Hepatocyte (in vitro differentiated cells): ENCODE results near the gene EPHB1. TPM values are rescaled to one million over a fixed set of nuclear protein-coding genes. Genes with fewer than 3 reads are reported as not detected.

ENCODE experiments used
- DNase-seq: peaks from one replicate; pipeline ENCODE4 v3.0.0-alpha.2; 2016; ENCODE audit warnings: low spot score
- H2AFZ ChIP-seq: fragments of 200-600 bp; sonication (generic); 2 replicates; pipeline ENCODE4 v1.6.0; 2016; ENCODE audit warnings: antibody characterized with exemption, mild to moderate bottlenecking
- H3K27ac ChIP-seq: fragments of 200-600 bp; sonication (generic); 2 replicates; pipeline ENCODE4 v1.5.1; 2016; ENCODE audit warnings: mild to moderate bottlenecking
- H3K27me3 ChIP-seq: fragments of 200-600 bp; sonication (generic); 2 replicates; pipeline ENCODE4 v1.6.1; 2016
- H3K36me3 ChIP-seq: fragments of 200-600 bp; sonication (generic); replicated peaks from 2 replicates; pipeline ENCODE4 v1.5.1; 2016; ENCODE audit warnings: low read depth; ENCODE audit not compliant: insufficient read depth
- H3K4me1 ChIP-seq: fragments of 200-600 bp; sonication (generic); 2 replicates; pipeline ENCODE4 v1.5.1; 2016; ENCODE audit warnings: mild to moderate bottlenecking, moderate library complexity; ENCODE audit not compliant: insufficient read depth
- H3K4me2 ChIP-seq: fragments of 200-600 bp; sonication (generic); 2 replicates; pipeline ENCODE4 v1.6.0; 2016
- H3K4me3 ChIP-seq: fragments of 200-600 bp; sonication (generic); 2 replicates; pipeline ENCODE4 v1.5.1; 2016; ENCODE audit warnings: mild to moderate bottlenecking
- H3K79me2 ChIP-seq: fragments of 200-600 bp; sonication (generic); 2 replicates; pipeline ENCODE4 v1.6.0; 2017; ENCODE audit warnings: mild to moderate bottlenecking
- H3K9me2 ChIP-seq: fragments of 200-600 bp; sonication (generic); replicated peaks from 2 replicates; pipeline ENCODE4 v1.6.0; 2017; ENCODE audit warnings: mild to moderate bottlenecking; ENCODE audit not compliant: insufficient read depth
- H3K9me3 ChIP-seq: fragments of 200-600 bp; sonication (generic); 2 replicates; pipeline ENCODE4 v1.5.1; 2016; ENCODE audit warnings: low read depth, mild to moderate bottlenecking
- H4K20me1 ChIP-seq: fragments of 200-600 bp; sonication (generic); 2 replicates; pipeline ENCODE4 v1.6.0; 2016; ENCODE audit warnings: mild to moderate bottlenecking; ENCODE audit not compliant: insufficient read depth, poor library complexity, severe bottlenecking
- EZH2 ChIP-seq: fragments of 200-600 bp; sonication (generic); IDR thresholded peaks from 2 replicates; pipeline ENCODE4 v1.6.1; 2016; ENCODE audit warnings: antibody characterized with exemption, mild to moderate bottlenecking, borderline replicate concordance
- EZH2phosphoT487 ChIP-seq: fragments of 200-600 bp; sonication (generic); IDR thresholded peaks from one replicate; pipeline ENCODE4 v1.6.1; 2018; ENCODE audit warnings: antibody characterized with exemption, mild to moderate bottlenecking, low read depth, moderate library complexity; ENCODE audit not compliant: unreplicated experiment, severe bottlenecking
- WGBS: methylation state at CpG from one replicate; pipeline ENCODE4 v1.1.6; 2016; ENCODE audit warnings: low lambda C conversion rate; ENCODE audit errors: missing lambda C conversion rate; 5-methylcytosine and 5-hydroxymethylcytosine counted together
- polyA plus RNA-seq: library from polyadenylated mRNA; unstranded; fragments of >200 nt; fragmentation: Nextera tagmentation; extraction: Ambion mirVana; gene quantifications from 2 replicates; pipeline ENCODE4 v1.2.1, GENCODE V29; 2016
- total RNA-seq: library from RNA; depleted of rRNA; stranded (reverse); fragments of >200 nt; gene quantifications from 2 replicates; pipeline ENCODE4 v1.2.3, GENCODE V29; 2014
- TF ChIP-seq, protein P1 (sequence below): fragments of 200-600 bp; sonication (generic); IDR thresholded peaks from 2 replicates; pipeline ENCODE4 v1.5.1; 2016; ENCODE audit warnings: antibody characterized with exemption, mild to moderate bottlenecking; ENCODE audit not compliant: poor library complexity

EPHB1 gene
- total and polyA plus RNA-seq, 2 experiments from 2014 or later: 3.3 to 5.6 TPM

DNA sequence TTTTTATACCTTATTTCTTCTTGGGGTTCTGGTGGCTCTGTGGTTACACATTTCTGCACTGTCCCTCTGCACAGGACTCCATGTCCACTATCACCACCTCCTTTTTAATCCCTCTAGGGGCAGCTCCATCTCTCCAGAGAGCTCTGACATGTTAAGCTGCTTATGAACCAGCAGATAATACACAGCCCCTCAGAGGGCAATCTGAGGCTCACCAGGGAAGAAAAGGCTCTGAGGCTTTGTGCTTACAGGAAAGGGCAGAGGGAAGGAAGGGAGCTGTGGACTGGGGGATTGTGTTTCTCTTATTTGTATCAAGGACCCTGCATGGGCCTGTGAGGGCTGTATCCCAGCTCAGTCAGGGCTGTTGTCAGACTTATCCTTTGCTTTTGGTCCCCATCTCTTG, 164.5 kb downstream of the EPHB1 start:
- Histone ChIP-seq H3K9me3 (no peaks in the 10 kb centered on the region), H3K36me3 (no peaks in the 10 kb centered on the region), H3K79me2 (no peaks in the 10 kb centered on the region), H4K20me1 (no peaks in the 10 kb centered on the region), H3K9me2 (no peaks in the 10 kb centered on the region), H3K4me1 (no peaks in the 10 kb centered on the region), H3K4me3 (no peak overlapping the region), H3K27ac (no peak overlapping the region), H3K27me3 (no peaks in the 10 kb centered on the region), H3K4me2 (no peak overlapping the region), H2AFZ (no peak overlapping the region)
- TF ChIP-seq EZH2phosphoT487 (no peak), EZH2 (no peak)
- TF ChIP-seq, protein P1, sequence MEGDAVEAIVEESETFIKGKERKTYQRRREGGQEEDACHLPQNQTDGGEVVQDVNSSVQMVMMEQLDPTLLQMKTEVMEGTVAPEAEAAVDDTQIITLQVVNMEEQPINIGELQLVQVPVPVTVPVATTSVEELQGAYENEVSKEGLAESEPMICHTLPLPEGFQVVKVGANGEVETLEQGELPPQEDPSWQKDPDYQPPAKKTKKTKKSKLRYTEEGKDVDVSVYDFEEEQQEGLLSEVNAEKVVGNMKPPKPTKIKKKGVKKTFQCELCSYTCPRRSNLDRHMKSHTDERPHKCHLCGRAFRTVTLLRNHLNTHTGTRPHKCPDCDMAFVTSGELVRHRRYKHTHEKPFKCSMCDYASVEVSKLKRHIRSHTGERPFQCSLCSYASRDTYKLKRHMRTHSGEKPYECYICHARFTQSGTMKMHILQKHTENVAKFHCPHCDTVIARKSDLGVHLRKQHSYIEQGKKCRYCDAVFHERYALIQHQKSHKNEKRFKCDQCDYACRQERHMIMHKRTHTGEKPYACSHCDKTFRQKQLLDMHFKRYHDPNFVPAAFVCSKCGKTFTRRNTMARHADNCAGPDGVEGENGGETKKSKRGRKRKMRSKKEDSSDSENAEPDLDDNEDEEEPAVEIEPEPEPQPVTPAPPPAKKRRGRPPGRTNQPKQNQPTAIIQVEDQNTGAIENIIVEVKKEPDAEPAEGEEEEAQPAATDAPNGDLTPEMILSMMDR: no peak
- no peak for DNase-seq

- Histone ChIP-seq H3K9me2 (no peaks in the 10 kb centered on the region), H3K4me1 (no peaks in the 10 kb centered on the region), H3K4me3 (no peak overlapping the region), H4K20me1 (no peaks in the 10 kb centered on the region), H3K27ac (no peak overlapping the region), H3K79me2 (no peaks in the 10 kb centered on the region), H3K4me2 (no peak overlapping the region), H2AFZ (no peak overlapping the region), H3K9me3 (no peaks in the 10 kb centered on the region), H3K27me3 (no peaks in the 10 kb centered on the region), H3K36me3 (no peaks in the 10 kb centered on the region)
- WGBS: 80% methylated on average over 5 of the region's 5 CpGs
- TF ChIP-seq EZH2phosphoT487 (no peak), EZH2 (no peak)
- TF ChIP-seq, protein P1: no peak
- no peak for DNase-seq
These were observed 169.2 kb downstream of the EPHB1 start for GRCh38 chr3:134964226-134964625.

- H3K4me2 ChIP-seq: no peak overlapping the region
- no peak for DNase-seq
- H3K36me3 ChIP-seq: no peaks in the 10 kb centered on the region
- H3K4me1 ChIP-seq: no peaks in the 10 kb centered on the region
- TF ChIP-seq, protein P1: no peak
- TF ChIP-seq EZH2phosphoT487 (no peak), EZH2 (no peak)
- WGBS: 66% methylated on average over 3 of the region's 3 CpGs
- no peaks in the 10 kb centered on the region for H3K9me3 ChIP-seq
- H3K27me3 ChIP-seq: peaks cover 2% of the 10 kb centered on the region
- no peak overlapping the region for H3K4me3 ChIP-seq
- H3K79me2 ChIP-seq: no peaks in the 10 kb centered on the region
- H2AFZ ChIP-seq: no peak overlapping the region
- H3K27ac ChIP-seq: no peak overlapping the region
- no peaks in the 10 kb centered on the region for H4K20me1 ChIP-seq
- no peaks in the 10 kb centered on the region for H3K9me2 ChIP-seq
These were observed 170.9 kb downstream of the EPHB1 start for GRCh38 chr3:134965865-134966481.
